Measurements from ENCODE around the gene TRIM7.
A peak's percentile ranks its signal among the peaks of the same experiment; 100 is the strongest.

The TRIM7 gene

GRCh38 chr5:181221792-181222629, 17.0 kb upstream of the TRIM7 start:
- H3K36me3 ChIP-seq (ENCODE audit: insufficient read depth, insufficient read length, low read length), result peaks cover 17% of the 10 kb centered on the region
- no peaks in the 10 kb centered on the region for H3K9me3 ChIP-seq (ENCODE audit: insufficient read depth, low read length)
- peak overlapping the region; percentile 97 for H3K9ac ChIP-seq (ENCODE audit: insufficient read length, low read depth)
- TF ChIP-seq YY1 (IDR thresholded peaks at IDR 0.05; ENCODE audit: insufficient read depth, insufficient read length) (peak; percentile 34), ZNF274 (IDR thresholded peaks at IDR 0.05; ENCODE audit: low read depth, low read length) (no peak)
- H3K4me1 ChIP-seq (ENCODE audit: insufficient read depth, insufficient read length), result peaks cover 5% of the 10 kb centered on the region
- peak; percentile 82 for DNase-seq (ENCODE audit: low read depth, low spot score)
- peak overlapping the region; percentile 80 for H3K4me3 ChIP-seq (ENCODE audit: insufficient read length, low read depth)
- no peaks in the 10 kb centered on the region for H3K27me3 ChIP-seq (ENCODE audit: insufficient read depth, insufficient read length)

- H3K27me3 ChIP-seq (ENCODE audit: insufficient read depth, insufficient read length), result no peaks in the 10 kb centered on the region
- H3K4me3 ChIP-seq (ENCODE audit: insufficient read length, low read depth), result peak overlapping the region; percentile 19
- no peaks in the 10 kb centered on the region for H3K9me3 ChIP-seq (ENCODE audit: insufficient read depth, low read length)
- peak overlapping the region; percentile 59 for H3K9ac ChIP-seq (ENCODE audit: insufficient read length, low read depth)
- no peak for DNase-seq (ENCODE audit: low read depth, low spot score)
- TF ChIP-seq SUZ12 (IDR thresholded peaks at IDR 0.05; ENCODE audit: extremely low read depth, insufficient read depth, insufficient read length) (no peak), ZNF274 (IDR thresholded peaks at IDR 0.05; ENCODE audit: low read depth, low read length) (no peak), YY1 (IDR thresholded peaks at IDR 0.05; ENCODE audit: insufficient read depth, insufficient read length) (no peak)
- peaks cover 13% of the 10 kb centered on the region for H3K36me3 ChIP-seq (ENCODE audit: insufficient read depth, insufficient read length, low read length)
- H3K4me1 ChIP-seq (ENCODE audit: insufficient read depth, insufficient read length), result peaks cover 6% of the 10 kb centered on the region
Observed at GRCh38 chr5:181221105-181221791, 16.3 kb upstream of the TRIM7 start.

GRCh38 chr5:181220178-181220515, 15.2 kb upstream of the TRIM7 start:
- Histone ChIP-seq H3K4me1 (ENCODE audit: insufficient read depth, insufficient read length) (peaks cover 7% of the 10 kb centered on the region), H3K4me3 (ENCODE audit: insufficient read length, low read depth) (no peak overlapping the region), H3K36me3 (ENCODE audit: insufficient read depth, insufficient read length, low read length) (peaks cover 10% of the 10 kb centered on the region), H3K9ac (ENCODE audit: insufficient read length, low read depth) (no peak overlapping the region), H3K27me3 (ENCODE audit: insufficient read depth, insufficient read length) (no peaks in the 10 kb centered on the region), H3K9me3 (ENCODE audit: insufficient read depth, low read length) (no peaks in the 10 kb centered on the region)
- no peak for DNase-seq (ENCODE audit: low read depth, low spot score)
- TF ChIP-seq ZNF274 (IDR thresholded peaks at IDR 0.05; ENCODE audit: low read depth, low read length) (no peak), SUZ12 (IDR thresholded peaks at IDR 0.05; ENCODE audit: extremely low read depth, insufficient read depth, insufficient read length) (no peak), YY1 (IDR thresholded peaks at IDR 0.05; ENCODE audit: insufficient read depth, insufficient read length) (no peak)

- no peak overlapping the region for H3K4me3 ChIP-seq (ENCODE audit: insufficient read length, low read depth)
- TF ChIP-seq SUZ12 (IDR thresholded peaks at IDR 0.05; ENCODE audit: extremely low read depth, insufficient read depth, insufficient read length) (no peak), YY1 (IDR thresholded peaks at IDR 0.05; ENCODE audit: insufficient read depth, insufficient read length) (no peak), ZNF274 (IDR thresholded peaks at IDR 0.05; ENCODE audit: low read depth, low read length) (no peak)
- H3K9me3 ChIP-seq (ENCODE audit: insufficient read depth, low read length), result no peaks in the 10 kb centered on the region
- DNase-seq (ENCODE audit: low read depth, low spot score), result no peak
- H3K27me3 ChIP-seq (ENCODE audit: insufficient read depth, insufficient read length), result no peaks in the 10 kb centered on the region
- peak overlapping the region; percentile 42 for H3K9ac ChIP-seq (ENCODE audit: insufficient read length, low read depth)
- peaks cover 7% of the 10 kb centered on the region for H3K4me1 ChIP-seq (ENCODE audit: insufficient read depth, insufficient read length)
- H3K36me3 ChIP-seq (ENCODE audit: insufficient read depth, insufficient read length, low read length), result peaks cover 4% of the 10 kb centered on the region
Observed at GRCh38 chr5:181219262-181220177, 14.5 kb upstream of the TRIM7 start.

- Histone ChIP-seq H3K4me3 (ENCODE audit: insufficient read length, low read depth) (peak overlapping the region; percentile 36), H3K4me1 (ENCODE audit: insufficient read depth, insufficient read length) (peaks cover 3% of the 10 kb centered on the region), H3K27me3 (ENCODE audit: insufficient read depth, insufficient read length) (no peaks in the 10 kb centered on the region), H3K9me3 (ENCODE audit: insufficient read depth, low read length) (no peaks in the 10 kb centered on the region), H3K36me3 (ENCODE audit: insufficient read depth, insufficient read length, low read length) (no peaks in the 10 kb centered on the region), H3K9ac (ENCODE audit: insufficient read length, low read depth) (no peak overlapping the region)
- TF ChIP-seq YY1 (IDR thresholded peaks at IDR 0.05; ENCODE audit: insufficient read depth, insufficient read length) (no peak), SUZ12 (IDR thresholded peaks at IDR 0.05; ENCODE audit: extremely low read depth, insufficient read depth, insufficient read length) (no peak), ZNF274 (IDR thresholded peaks at IDR 0.05; ENCODE audit: low read depth, low read length) (no peak)
- no peak for DNase-seq (ENCODE audit: low read depth, low spot score)
Observed at GRCh38 chr5:181218795-181219124, 13.8 kb upstream of the TRIM7 start.

GRCh38 chr5:181217803-181218062, 12.7 kb upstream of the TRIM7 start:
- Histone ChIP-seq H3K4me3 (ENCODE audit: insufficient read length, low read depth) (peak overlapping the region; percentile 58), H3K9me3 (ENCODE audit: insufficient read depth, low read length) (no peaks in the 10 kb centered on the region), H3K36me3 (ENCODE audit: insufficient read depth, insufficient read length, low read length) (no peaks in the 10 kb centered on the region), H3K27me3 (ENCODE audit: insufficient read depth, insufficient read length) (no peaks in the 10 kb centered on the region), H3K9ac (ENCODE audit: insufficient read length, low read depth) (peak overlapping the region; percentile 46), H3K4me1 (ENCODE audit: insufficient read depth, insufficient read length) (peaks cover 3% of the 10 kb centered on the region)
- DNase-seq (ENCODE audit: low read depth, low spot score), result no peak
- TF ChIP-seq ZNF274 (IDR thresholded peaks at IDR 0.05; ENCODE audit: low read depth, low read length), result no peak
- no peak for TF ChIP-seq SUZ12 (IDR thresholded peaks at IDR 0.05; ENCODE audit: extremely low read depth, insufficient read depth, insufficient read length)
- no peak for TF ChIP-seq YY1 (IDR thresholded peaks at IDR 0.05; ENCODE audit: insufficient read depth, insufficient read length)
